K562 (cell line): ENCODE results near the gene RNF123. TPM values are rescaled to one million over a fixed set of nuclear protein-coding genes. Genes with fewer than 3 reads are reported as not detected.

ENCODE experiments used
- BMI1 ChIP-seq: fragments of 150-350 bp; IDR thresholded peaks from 2 replicates; pipeline ENCODE4 v1.6.1; 2014; ENCODE audit warnings: low read length
- CBFA2T2 ChIP-seq: fragments of 450-650 bp; conservative IDR thresholded peaks from 2 replicates; pipeline ENCODE4 v1.6.1; 2017; ENCODE audit warnings: mild to moderate bottlenecking
- KLF6 ChIP-seq: fragments of 250-450 bp; sonication (Bioruptor Pico); IDR thresholded peaks from 2 replicates; pipeline ENCODE4 v1.4.0; 2020; ENCODE audit warnings: mild to moderate bottlenecking, moderate library complexity, borderline replicate concordance
- MGA ChIP-seq: fragments of 450-650 bp; IDR thresholded peaks from 2 replicates; pipeline ENCODE4 v1.6.1; 2016; ENCODE audit warnings: mild to moderate bottlenecking, moderate library complexity
- POLR2H ChIP-seq: IDR thresholded peaks from 2 replicates; pipeline ENCODE4 v1.6.1; 2016; ENCODE audit warnings: missing genetic modification characterization, low read depth, mild to moderate bottlenecking, control low read depth, missing compliant biosample characterization, moderate library complexity
- SAFB ChIP-seq: fragments of 200-400 bp; formaldehyde crosslinking; IDR thresholded peaks from 2 replicates; pipeline ENCODE4 v1.6.1; 2017; ENCODE audit warnings: low read depth, low read length, borderline replicate concordance
- SFPQ ChIP-seq: fragments of 200-400 bp; formaldehyde crosslinking; IDR thresholded peaks from 2 replicates; pipeline ENCODE4 v1.6.1; 2017; ENCODE audit warnings: mild to moderate bottlenecking, low read depth, low read length, moderate library complexity
- SMARCB1 ChIP-seq: IDR thresholded peaks from 2 replicates; pipeline ENCODE4 v1.6.1; 2011; ENCODE audit warnings: improper control_type of control experiment, low read depth; ENCODE audit not compliant: insufficient read length
- TEAD1 ChIP-seq, 2 experiments: fragments of 450-650 bp in 1 of 2; sonication (generic) in 1 of 2; formaldehyde crosslinking; IDR thresholded peaks; 2 replicates each; pipeline versions ENCODE4 v1.4.0 to v1.8.0; 2020 to 2022; ENCODE audit warnings: mild to moderate bottlenecking in 2 of 2, missing genetic modification reagents in 1 of 2
- ZNF146 ChIP-seq: IDR thresholded peaks from one replicate; pipeline ENCODE4 v1.6.1; 2018; ENCODE audit warnings: missing compliant biosample characterization; ENCODE audit not compliant: unreplicated experiment
- ZNF699 ChIP-seq: fragments of 250-450 bp; sonication (Bioruptor Pico); IDR thresholded peaks from 2 replicates; pipeline ENCODE4 v1.8.0; 2021; ENCODE audit warnings: mild to moderate bottlenecking, moderate library complexity; ENCODE audit not compliant: insufficient replicate concordance
- polyA plus RNA-seq, 8 experiments: library from polyadenylated mRNA; depleted of rRNA in 4 of 8; stranded (reverse) in 5 of 8; unstranded in 3 of 8; fragments of >200 nt; fragmentation: Nextera tagmentation in 2 of 8; fragmentation: Illumina TruSeq in 1 of 8; extraction: Ambion mirVana in 2 of 8; extraction: Trizol in 1 of 8; gene quantifications; 2 replicates each; pipeline versions ENCODE4 v1.2.1 to v1.2.3, GENCODE V29; 2011 to 2014; ENCODE audit warnings: inconsistent platforms in 1 of 8, missing spikeins in 1 of 8
- total RNA-seq, 7 experiments: library from RNA; depleted of rRNA in 6 of 7; stranded (reverse); fragments of >200 nt in 6 of 7; fragmentation: Illumina TruSeq in 2 of 7; extraction: Trizol in 2 of 7; gene quantifications; 2 replicates each; pipeline versions ENCODE4 v1.2.1 to v1.2.3, GENCODE V29; 2011 to 2021; ENCODE audit warnings: low replicate concordance in 1 of 7
- TF ChIP-seq, protein P1 (sequence below): sonication (generic); formaldehyde crosslinking; IDR thresholded peaks from 2 replicates; pipeline ENCODE4 v1.9.0; 2022; ENCODE audit warnings: mild to moderate bottlenecking, missing genetic modification reagents
- TF ChIP-seq, protein P2 (sequence below), 2 experiments: IDR thresholded peaks; 2 replicates each; pipeline ENCODE4 v1.6.1; 2011; ENCODE audit warnings: borderline replicate concordance in 1 of 2, control low read depth in 1 of 2, low read depth in 1 of 2, low read length in 1 of 2, mild to moderate bottlenecking in 1 of 2, mixed read lengths in 1 of 2, moderate library complexity in 1 of 2; ENCODE audit not compliant: insufficient read depth in 1 of 2, insufficient read length in 1 of 2, poor library complexity in 1 of 2, severe bottlenecking in 1 of 2; ENCODE audit errors: extremely low read depth in 1 of 2

Gene RNF123
- total and polyA plus RNA-seq, 9 of the 15 experiments (the other 6 are each of a cell fraction or from before 2014, with no cell fraction given) = 8.7 to 53.1 (median 17.5) TPM

DNA sequence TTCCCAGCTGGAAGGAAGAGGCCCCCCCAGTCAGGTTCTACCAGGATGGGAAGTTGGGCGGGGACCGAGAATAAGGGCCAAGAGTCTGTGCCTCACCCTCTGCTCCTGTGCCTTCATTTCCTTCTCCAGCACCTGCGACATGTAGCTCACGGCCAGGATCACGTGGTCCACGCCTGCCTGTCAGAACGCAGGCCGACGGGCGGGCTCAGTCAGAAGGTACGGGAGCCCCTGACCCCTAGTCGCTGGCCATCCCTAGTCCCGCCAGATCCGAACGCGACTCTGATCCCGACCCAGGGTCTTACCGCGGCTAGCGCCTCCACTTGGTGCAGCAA is 33.9 kb downstream of the RNF123 start (continued):
- TF ChIP-seq SFPQ (no peak), SMARCB1 (no peak), SAFB (no peak), ZNF699 (CRISPR knock-in tag) (no peak), BMI1 (no peak), ZNF146 (no peak), POLR2H (no peak), MGA (peak; percentile 21; the same call in 1 of the 2 replicates), KLF6 (CRISPR knock-in tag) (no peak), CBFA2T2 (peak; percentile 23; the same call in 1 of the 2 replicates), TEAD1 (CRISPR knock-in tag; IDR thresholded peaks at IDR 0.05) (no peak)
- TF ChIP-seq, protein P1, sequence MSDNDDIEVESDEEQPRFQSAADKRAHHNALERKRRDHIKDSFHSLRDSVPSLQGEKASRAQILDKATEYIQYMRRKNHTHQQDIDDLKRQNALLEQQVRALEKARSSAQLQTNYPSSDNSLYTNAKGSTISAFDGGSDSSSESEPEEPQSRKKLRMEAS (CRISPR knock-in tag) = peak; percentile 6; the same call in 1 of the 2 replicates
- TF ChIP-seq, protein P2, sequence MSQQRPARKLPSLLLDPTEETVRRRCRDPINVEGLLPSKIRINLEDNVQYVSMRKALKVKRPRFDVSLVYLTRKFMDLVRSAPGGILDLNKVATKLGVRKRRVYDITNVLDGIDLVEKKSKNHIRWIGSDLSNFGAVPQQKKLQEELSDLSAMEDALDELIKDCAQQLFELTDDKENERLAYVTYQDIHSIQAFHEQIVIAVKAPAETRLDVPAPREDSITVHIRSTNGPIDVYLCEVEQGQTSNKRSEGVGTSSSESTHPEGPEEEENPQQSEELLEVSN (IDR thresholded peaks at IDR 0.05; ENCODE audit: borderline replicate concordance in 1 of 2, extremely low read depth in 1 of 2, insufficient read depth in 1 of 2, insufficient read length in 1 of 2, low read depth in 1 of 2, low read length in 1 of 2, poor library complexity in 1 of 2, severe bottlenecking in 1 of 2) = peak in 1 of 2 experiments; percentile 18
